Eye (tissue), 1 donor: ENCODE results near the gene CCDC187.

Source experiments
- DNase-seq: peaks from one replicate; pipeline ENCODE4 v3.0.0-alpha.2; 2015

CCDC187 gene

DNA sequence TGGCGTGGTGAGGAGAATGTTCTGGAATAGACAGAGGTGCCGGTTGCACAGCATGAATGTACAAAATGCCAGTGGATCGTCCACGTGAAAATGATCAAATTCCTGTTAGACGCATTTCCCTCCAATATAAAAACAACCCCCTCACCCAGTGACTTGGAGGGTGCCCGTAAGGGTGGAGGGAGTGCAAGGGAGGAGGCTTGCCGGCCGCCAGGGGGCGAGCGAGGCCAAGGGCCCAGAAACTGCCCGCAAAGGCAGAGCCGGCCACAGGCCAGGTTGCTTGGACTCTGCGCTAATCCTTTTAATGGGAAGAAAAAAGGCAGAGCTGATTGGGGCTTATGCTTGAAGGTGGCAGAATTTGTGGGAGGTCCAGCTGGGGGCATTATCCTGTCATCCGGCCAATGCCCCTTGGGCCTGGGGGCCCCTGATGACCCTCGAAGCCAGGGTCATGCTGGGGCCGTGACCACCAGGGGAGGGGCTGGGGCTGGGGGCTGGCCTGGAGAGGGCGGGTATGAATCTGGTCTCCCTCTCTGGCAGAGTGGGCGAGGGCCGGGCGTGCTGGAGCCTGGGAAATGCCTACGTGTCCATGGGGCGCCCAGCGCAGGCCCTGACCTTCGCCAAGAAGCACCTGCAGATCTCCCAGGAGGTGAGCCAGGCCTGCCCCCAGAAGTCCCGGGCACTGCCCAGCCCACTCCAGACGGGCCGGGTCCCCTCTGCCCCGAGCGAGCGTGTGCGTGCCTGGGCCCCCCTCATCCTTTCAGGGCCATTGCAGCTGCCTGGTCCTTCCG lies 35.5 kb upstream of the CCDC187 start:
- DNase-seq = peak; percentile 79

- no peak for DNase-seq
These were observed 34.6 kb upstream of the CCDC187 start for GRCh38 chr9:136338511-136338910.

- no peak for DNase-seq
These were observed 33.8 kb upstream of the CCDC187 start for GRCh38 chr9:136337416-136338395.

DNA sequence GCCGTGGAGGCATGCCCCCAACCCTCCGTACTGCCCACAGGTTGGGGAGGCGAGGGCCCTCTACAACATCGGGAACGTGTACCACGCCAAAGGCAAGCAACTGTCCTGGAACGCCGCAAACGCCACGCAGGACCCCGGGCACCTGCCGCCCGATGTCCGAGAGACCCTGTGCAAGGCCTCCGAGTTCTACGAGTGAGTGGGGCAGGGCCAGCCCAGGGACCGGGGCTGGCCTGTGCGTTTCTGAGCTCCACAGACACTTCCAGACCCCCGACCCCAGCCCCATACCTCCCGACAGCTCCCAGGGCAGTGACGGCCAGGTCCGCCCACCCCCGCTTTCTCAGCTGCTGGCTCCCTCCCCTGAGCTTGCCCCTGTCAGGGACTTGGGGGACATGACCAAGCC lies 33.0 kb upstream of the CCDC187 start:
- no peak for DNase-seq

GRCh38 chr9:136336156-136336870 lies 32.4 kb upstream of the CCDC187 start:
- DNase-seq = no peak

DNA sequence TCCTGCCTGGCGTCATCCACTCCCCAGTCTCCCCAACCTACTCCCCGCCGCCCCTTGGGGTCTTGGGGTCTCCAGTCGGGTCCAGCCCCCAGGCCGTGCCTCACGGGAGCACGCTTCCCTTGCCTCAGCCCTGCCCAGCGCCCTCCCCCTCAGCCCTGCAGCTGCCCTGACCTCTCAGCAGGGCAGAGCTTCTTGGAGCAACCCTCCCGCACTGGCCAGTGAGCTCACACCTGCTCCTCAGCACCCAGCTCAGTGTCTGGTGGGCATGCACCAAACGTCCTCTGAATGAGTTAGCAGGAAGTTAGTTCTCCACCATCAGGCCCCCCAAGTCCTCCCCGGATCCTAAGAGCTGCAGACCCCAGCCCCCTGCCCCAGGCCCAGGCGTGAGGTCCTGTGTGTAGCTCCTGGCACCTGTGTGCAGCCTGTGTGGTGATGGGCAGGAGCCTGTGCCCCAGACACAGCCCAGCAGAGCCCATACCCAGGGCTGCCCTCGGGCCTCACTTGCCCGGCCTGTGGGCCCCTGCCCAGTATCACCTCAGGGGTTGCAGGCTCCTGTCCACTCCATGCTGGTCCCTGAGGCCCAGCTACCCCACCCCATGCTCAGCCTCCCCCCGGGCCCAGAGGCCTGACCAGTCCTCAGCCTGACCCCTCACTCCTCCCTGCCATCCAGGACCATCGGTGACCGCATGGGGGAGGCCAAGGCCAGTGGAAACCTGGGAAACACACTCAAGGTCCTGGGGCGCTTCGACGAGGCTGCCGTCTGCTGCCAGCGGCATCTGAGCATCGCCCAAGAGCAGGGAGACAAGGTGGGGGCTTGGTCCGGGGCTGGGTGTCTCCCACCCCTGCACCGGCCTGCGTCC lies 31.6 kb upstream of the CCDC187 start:
- no peak for DNase-seq

- no peak for DNase-seq
These were observed 30.6 kb upstream of the CCDC187 start for GRCh38 chr9:136334541-136334940.

- no peak for DNase-seq
These were observed 29.6 kb upstream of the CCDC187 start for GRCh38 chr9:136333486-136333885.

GRCh38 chr9:136333045-136333444 lies 29.2 kb upstream of the CCDC187 start:
- DNase-seq = no peak

DNA sequence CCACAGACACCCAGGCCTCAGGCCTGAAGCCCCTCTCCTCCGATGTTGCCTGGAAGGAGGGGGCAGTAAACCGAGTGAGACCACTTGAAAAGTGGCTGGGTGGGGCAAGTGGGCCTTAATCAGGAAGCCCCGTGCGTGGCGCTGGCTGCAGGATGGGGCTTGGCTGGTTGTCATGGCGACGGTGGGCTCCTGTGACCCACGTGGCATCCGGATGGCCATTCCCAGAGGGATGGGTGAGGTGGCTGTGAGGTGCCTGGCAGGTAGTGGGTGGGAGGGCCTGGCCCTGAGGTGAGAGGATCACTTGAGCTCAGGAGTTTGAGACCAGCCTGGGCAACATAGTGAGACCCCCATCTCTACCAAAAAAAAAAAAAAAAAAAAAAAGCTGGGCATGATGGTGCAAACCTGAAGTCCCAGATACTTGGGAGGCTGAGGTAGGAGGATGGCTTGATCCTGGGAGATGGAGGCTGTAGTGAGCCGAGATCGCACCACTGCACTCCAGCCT lies 28.6 kb upstream of the CCDC187 start:
- DNase-seq = peak; percentile 12

DNA sequence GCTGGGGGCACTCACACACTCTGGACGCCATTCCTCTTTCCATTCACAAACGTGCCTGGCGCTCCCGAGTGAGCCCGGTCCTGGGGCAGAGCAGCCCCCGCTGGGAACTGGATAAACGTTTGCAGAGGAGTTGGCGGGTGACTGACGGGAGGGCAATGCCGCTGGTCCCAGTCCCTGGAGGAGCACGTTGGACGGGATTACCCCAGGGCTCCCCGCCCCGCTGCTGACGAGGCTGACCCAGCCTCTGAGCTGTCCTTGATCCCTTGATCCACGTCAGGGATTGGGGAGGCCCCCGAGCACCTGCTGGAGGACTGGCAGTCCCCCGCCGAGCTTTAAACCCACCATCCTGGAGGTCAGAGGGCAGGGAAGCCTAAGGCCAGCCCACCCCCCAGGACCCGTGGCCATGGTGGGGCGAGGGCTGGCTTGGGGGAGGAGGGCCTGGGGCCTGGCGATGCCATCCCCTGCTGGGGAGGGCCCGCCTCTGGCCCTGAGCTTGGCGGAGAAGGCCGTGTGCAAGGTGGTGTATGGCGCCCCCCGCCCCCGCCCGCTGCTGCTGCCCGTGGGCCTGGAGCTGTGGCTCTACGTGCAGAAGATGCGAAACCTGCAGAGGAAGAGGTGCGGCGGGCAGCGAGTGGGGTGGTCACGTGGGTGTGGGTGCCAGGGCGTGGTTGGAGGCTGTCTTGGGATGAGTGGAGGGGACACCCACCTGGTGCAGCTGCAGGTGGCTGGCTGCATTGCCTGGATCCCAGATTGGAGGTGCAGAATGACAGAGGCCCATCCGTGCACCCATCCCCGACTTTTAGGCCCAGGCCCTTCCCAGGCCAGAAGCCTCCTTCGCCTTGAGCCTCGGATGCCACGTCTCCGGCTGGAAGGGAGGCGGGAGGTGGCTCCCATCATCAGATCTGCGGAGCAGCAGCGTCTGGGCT lies 27.9 kb upstream of the CCDC187 start:
- peak; percentile 20 for DNase-seq

GRCh38 chr9:136331030-136331429 lies 27.1 kb upstream of the CCDC187 start:
- DNase-seq = no peak

DNA sequence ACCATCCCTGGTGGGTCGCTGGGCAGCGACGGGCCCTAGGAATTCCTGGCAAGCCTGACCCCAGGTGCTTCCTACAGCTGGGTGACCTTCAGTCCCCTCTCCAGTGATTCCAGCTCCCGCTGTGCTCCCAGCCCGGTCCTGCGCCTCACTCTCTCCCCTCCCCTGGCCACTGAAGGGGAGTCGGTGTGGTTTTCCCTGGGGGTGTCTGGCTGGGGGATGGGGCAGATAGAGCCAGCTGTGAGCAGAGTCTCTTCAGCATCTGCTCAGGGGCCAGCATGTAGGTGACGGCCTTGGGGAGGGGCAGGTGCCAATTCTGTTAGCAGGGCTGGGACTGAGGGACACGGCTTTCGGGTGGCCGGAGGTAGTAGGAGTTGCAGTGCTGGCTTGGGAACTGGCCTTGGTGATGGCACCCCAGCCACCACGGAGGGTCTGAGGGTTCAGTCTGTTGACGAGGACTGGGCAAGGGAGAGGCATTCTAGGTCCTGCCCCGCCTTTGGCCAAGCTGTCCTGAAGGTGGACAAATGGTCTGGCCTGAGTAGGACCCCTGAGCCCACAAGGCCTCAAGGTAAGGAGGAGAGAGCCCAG lies 26.6 kb upstream of the CCDC187 start:
- DNase-seq = no peak

DNA sequence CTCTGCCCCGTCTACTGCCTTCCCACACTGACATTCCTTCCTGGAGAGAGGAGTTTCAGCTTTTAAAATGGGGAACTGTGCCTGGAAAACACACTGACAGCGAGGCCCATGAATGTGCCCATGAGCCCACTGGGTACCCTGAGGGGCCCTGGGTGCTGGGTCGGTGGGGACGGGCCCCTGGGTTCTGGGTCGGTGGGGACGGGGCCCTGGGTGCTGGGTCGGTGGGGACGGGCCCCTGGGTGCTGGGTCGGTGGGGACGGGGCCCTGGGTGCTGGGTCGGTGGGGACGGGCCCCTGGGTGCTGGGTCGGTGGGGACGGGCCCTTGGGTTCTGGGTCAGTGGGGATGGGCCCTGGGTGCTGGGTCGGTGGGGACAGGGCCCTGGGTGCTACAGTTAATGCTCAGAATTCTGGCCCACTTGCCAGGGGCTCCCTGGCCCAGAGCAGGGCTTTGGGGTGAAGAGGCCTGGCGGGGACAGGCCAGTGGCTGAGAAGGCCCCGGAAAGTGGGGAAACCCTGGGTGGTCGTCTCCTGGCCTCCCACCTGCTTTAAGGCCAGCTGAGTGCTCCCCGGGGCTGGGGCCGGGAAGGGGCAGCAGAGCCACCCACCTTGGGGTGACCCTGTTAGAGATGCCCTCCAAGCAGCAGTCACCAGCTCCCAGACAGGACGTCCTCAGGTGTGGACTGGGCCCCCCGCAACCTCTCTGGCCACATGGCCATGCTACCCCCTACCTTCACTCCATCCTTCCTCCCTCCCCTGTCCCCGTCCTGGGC lies 25.9 kb upstream of the CCDC187 start:
- DNase-seq = no peak

DNA sequence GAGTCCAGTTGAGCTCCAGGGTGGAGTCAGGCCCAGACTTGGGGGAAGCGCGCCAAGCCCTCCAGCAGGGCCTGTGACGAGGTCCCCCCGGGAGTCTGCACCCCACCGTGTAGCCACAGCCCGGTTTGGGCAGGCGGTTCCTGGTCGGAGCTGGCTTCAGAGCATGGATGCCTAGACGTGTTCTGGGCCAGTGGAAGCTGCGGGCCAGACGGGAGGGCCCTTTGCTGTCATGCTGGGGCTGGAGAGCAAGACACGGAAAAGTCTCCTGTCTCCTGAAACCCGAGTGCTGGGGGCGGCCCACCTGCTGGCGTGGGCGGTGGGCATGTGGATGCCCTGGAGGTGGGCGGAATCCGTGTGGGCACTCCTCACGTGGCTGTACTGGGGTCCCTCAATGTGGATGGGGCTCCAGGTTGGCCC lies 25.3 kb upstream of the CCDC187 start:
- no peak for DNase-seq

- DNase-seq = peak; percentile 89
These were observed 24.7 kb upstream of the CCDC187 start for GRCh38 chr9:136328622-136329041.

GRCh38 chr9:136328011-136328621 lies 24.2 kb upstream of the CCDC187 start:
- DNase-seq = peak; percentile 68

GRCh38 chr9:136327304-136327974 lies 23.5 kb upstream of the CCDC187 start, which contains the start of gene GPSM1:
GPSM1 (plus strand) TSS chr9:136327539; CDS start chr9:136327696, 157 bp downstream.
- peak; percentile 75 for DNase-seq
